ENCODE results near the gene IL17F.

- TF ChIP-seq POLR2A (IDR thresholded peaks at IDR 0.05; ENCODE audit: low read length) (no peak), GATA1 (IDR thresholded peaks at IDR 0.05; ENCODE audit: low read depth, low read length) (no peak)
Observed at GRCh38 chr6:52243282-52243893, 912 bp downstream of the IL17F start.

All from erythroblast (primary cell).